Activated CD4-positive, CD25-positive, alpha-beta regulatory T cell treated with anti-CD3 and anti-CD28 coated beads, Interleukin-2, amount 50 U/mL, for 16 hours (primary cell): ENCODE results near the gene CASP3.
"Not testable (repeated sequence)": the region's sequence is repeated elsewhere in the genome, so short reads cannot be mapped to it uniquely, and the experiment has no call there.

ENCODE experiments used
- DNase-seq: peaks from one replicate; pipeline ENCODE4 v3.0.0-alpha.2; 2020; ENCODE audit warnings: low read depth, low spot score

The CASP3 gene

GRCh38 chr4:184596617-184597185 lies 52.5 kb downstream of the CASP3 start:
- DNase-seq: no peak

GRCh38 chr4:184596044-184596616 lies 53.1 kb downstream of the CASP3 start:
- no peak for DNase-seq

- DNase-seq: no peak
These were observed 53.8 kb downstream of the CASP3 start for GRCh38 chr4:184595430-184595829.

GRCh38 chr4:184593461-184593860 lies 55.8 kb downstream of the CASP3 start:
- DNase-seq: no peak

GRCh38 chr4:184591747-184592270 lies 57.4 kb downstream of the CASP3 start:
- not testable (repeated sequence) for DNase-seq

- DNase-seq: no peak
These were observed 58.1 kb downstream of the CASP3 start for GRCh38 chr4:184591070-184591677.

- no peak for DNase-seq
These were observed 59.1 kb downstream of the CASP3 start for GRCh38 chr4:184590196-184590595.

GRCh38 chr4:184588893-184589292 lies 60.4 kb downstream of the CASP3 start:
- no peak for DNase-seq

- no peak for DNase-seq
These were observed 61.5 kb downstream of the CASP3 start for GRCh38 chr4:184587701-184588100.

- no peak for DNase-seq
These were observed 62.0 kb downstream of the CASP3 start for GRCh38 chr4:184587221-184587620.

- no peak for DNase-seq
These were observed 65.3 kb downstream of the CASP3 start for GRCh38 chr4:184583738-184584502.
